Iris pigment epithelial cell (primary cell): ENCODE data around the gene MAD1L1.

ENCODE experiments used
- DNase-seq: peaks from one replicate; pipeline ENCODE4 v3.0.0-alpha.2; 2011; ENCODE audit warnings: low read depth

Gene MAD1L1

GRCh38 chr7:2257651-2258050 is 24.9 kb upstream of the MAD1L1 start:
- DNase-seq: no peak

GRCh38 chr7:2257046-2257551 is 24.4 kb upstream of the MAD1L1 start:
- DNase-seq: no peak

GRCh38 chr7:2256306-2257045 is 23.7 kb upstream of the MAD1L1 start:
- DNase-seq: no peak

- DNase-seq: peak; percentile 30
These were observed 22.7 kb upstream of the MAD1L1 start for GRCh38 chr7:2255145-2256139.

- DNase-seq: no peak
These were observed 21.8 kb upstream of the MAD1L1 start for GRCh38 chr7:2254429-2255144.

GRCh38 chr7:2253525-2254244 is 20.9 kb upstream of the MAD1L1 start:
- no peak for DNase-seq

- peak; percentile 39 for DNase-seq
These were observed 20.3 kb upstream of the MAD1L1 start for GRCh38 chr7:2253021-2253420.

GRCh38 chr7:2251841-2252771 is 19.4 kb upstream of the MAD1L1 start:
- DNase-seq: no peak

GRCh38 chr7:2251381-2251780 is 18.6 kb upstream of the MAD1L1 start:
- no peak for DNase-seq

GRCh38 chr7:2249744-2250323 is 17.1 kb upstream of the MAD1L1 start:
- no peak for DNase-seq

- DNase-seq: peak; percentile 98
These were observed 16.4 kb upstream of the MAD1L1 start for GRCh38 chr7:2248984-2249694.

- peak; percentile 17 for DNase-seq
These were observed 14.6 kb upstream of the MAD1L1 start for GRCh38 chr7:2247141-2247995.

- DNase-seq: peak; percentile 23
These were observed 13.3 kb upstream of the MAD1L1 start for GRCh38 chr7:2245883-2246675.

GRCh38 chr7:2244404-2244995 is 11.8 kb upstream of the MAD1L1 start:
- no peak for DNase-seq

- DNase-seq: no peak
These were observed 10.7 kb upstream of the MAD1L1 start for GRCh38 chr7:2243458-2243857.

- peak; percentile 41 for DNase-seq
These were observed 10.0 kb upstream of the MAD1L1 start for GRCh38 chr7:2242541-2243429.
